ENCODE data around the gene SNCB. TPM values are rescaled to one million over a fixed set of nuclear protein-coding genes. Genes with fewer than 3 reads are reported as not detected.
A peak's percentile ranks its signal among the peaks of the same experiment; 100 is the strongest.

The SNCB gene
- total and polyA plus RNA-seq, 2 of the 8 experiments (the other 6 are each of a cell fraction or from before 2014, with no cell fraction given) = 4.2 to 5.9 TPM

DNA sequence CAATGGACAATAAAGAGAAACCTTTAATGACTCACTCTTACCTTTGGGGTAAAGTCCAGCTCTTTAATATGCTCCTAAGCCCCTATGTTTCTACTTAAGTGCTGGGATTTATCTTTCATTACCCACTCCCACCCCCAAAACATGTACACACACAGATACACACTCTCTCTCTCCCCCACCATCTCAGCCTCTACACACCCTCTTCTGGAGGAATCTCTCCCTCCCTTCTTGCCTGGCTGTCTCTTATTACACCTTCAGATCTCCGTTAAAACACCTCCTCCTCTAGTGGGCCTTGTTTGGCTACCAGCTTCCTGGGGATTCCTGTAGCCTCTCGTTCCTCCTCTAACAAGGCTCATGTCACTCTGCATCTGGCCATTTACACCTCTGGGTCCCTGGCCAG, 27.2 kb downstream of the SNCB start:
- H3K27me3 ChIP-seq (replicated peaks in 1 of 4; ENCODE audit: control insufficient read depth in 3 of 4, extremely low read depth in 1 of 4, insufficient read depth in 3 of 4, low read length in 3 of 4) = peaks cover 0 to 2% (median 0%) of the 10 kb centered on the region in 4 experiments; a peak in 2 of 7 replicates
- peaks cover 2 to 11% of the 10 kb centered on the region in 2 experiments for H4K20me1 ChIP-seq (replicated peaks in 1 of 2; ENCODE audit: control insufficient read depth in 1 of 2, insufficient read depth in 2 of 2, low read length in 2 of 2)
- H2BK20ac ChIP-seq (ENCODE audit: low read length) = no peak overlapping the region
- H3K79me1 ChIP-seq (ENCODE audit: low read depth, low read length) = no peaks in the 10 kb centered on the region
- H2BK12ac ChIP-seq (ENCODE audit: low read depth, low read length) = no peak overlapping the region
- no peak for DNase-seq (ENCODE audit: low read depth in 1 of 2, low spot score in 2 of 2)
- no peak overlapping the region for H3K23ac ChIP-seq (ENCODE audit: insufficient read length)
- H2BK120ac ChIP-seq (replicated peaks; ENCODE audit: low read depth, low read length) = no peak overlapping the region
- H3K4me1 ChIP-seq (replicated peaks in 1 of 4; ENCODE audit: control insufficient read depth in 3 of 4, insufficient read depth in 4 of 4, low read length in 3 of 4) = peaks cover 0 to 3% (median 0%) of the 10 kb centered on the region in 4 experiments; a peak in 2 of 7 replicates
- no peaks in the 10 kb centered on the region for H3K23me2 ChIP-seq (ENCODE audit: low read depth, low read length)
- no peak overlapping the region for H4K91ac ChIP-seq (replicated peaks; ENCODE audit: insufficient read length, low read length)
- no peak for FAIRE-seq
- H3K9ac ChIP-seq (replicated peaks in 1 of 4; ENCODE audit: extremely low read depth in 1 of 4, low read depth in 3 of 4, low read length in 3 of 4) = no peak overlapping the region
- H3K4me2 ChIP-seq (ENCODE audit: insufficient read depth in 1 of 2, low read depth in 2 of 2, low read length in 2 of 2) = 0 out of 4 replicates have a peak overlapping the region, but pooled peaks of 1 of the 2 experiments have one; percentile 12
- no peak overlapping the region for H2AFZ ChIP-seq (ENCODE audit: low read length)
- H3K4me3 ChIP-seq (ENCODE audit: extremely low read depth in 1 of 4, insufficient read depth in 2 of 4, low read depth in 3 of 4, low read length in 4 of 4) = no peak overlapping the region
- H4K5ac ChIP-seq (ENCODE audit: insufficient read length, low read depth, low read length) = no peak overlapping the region
- WGBS, 2 experiments (ENCODE audit: extremely low coverage in 1 of 2, insufficient coverage in 1 of 2, insufficient read length in 1 of 2, insufficient replicate concordance in 2 of 2, low coverage in 1 of 2, low lambda C conversion rate in 2 of 2, missing lambda C conversion rate in 1 of 2) = 48% methylated on average over 2 of the region's 2 CpGs; no CpG with 5 or more reads in 1 of the 2 experiments
- no peak overlapping the region for H3K56ac ChIP-seq (replicated peaks; ENCODE audit: insufficient read length, low read depth, low read length)
- no peak overlapping the region for H4K8ac ChIP-seq (ENCODE audit: extremely low read depth, insufficient read depth, low read length)
- no peak overlapping the region for H3K14ac ChIP-seq (ENCODE audit: insufficient read length)
- no peak overlapping the region for H3K18ac ChIP-seq (ENCODE audit: extremely low read depth, low read length)
- no peaks in the 10 kb centered on the region for H3K79me2 ChIP-seq (ENCODE audit: control insufficient read depth in 1 of 2, insufficient read depth in 2 of 2, low read length in 2 of 2)
- ChIA-PET CTCF (ENCODE audit: partially characterized antibody) (interaction anchor here (1.1 to 2.2 kb wide), 2 partner anchors 11 to 30 kb away, joined by 3 to 9 read pairs; no protein-coding TSS in a partner anchor), POLR2A (ENCODE audit: partially characterized antibody) (interaction anchor here (1.8 kb wide), 1 partner anchor 27 kb away, joined by 3 read pairs; the partner anchor contains the start of genes EIF4E1B and SNCB)
- H3K9me3 ChIP-seq (ENCODE audit: insufficient read depth in 2 of 2, low read depth in 1 of 2, low read length in 1 of 2) = no peaks in the 10 kb centered on the region
- no peak overlapping the region for H3K27ac ChIP-seq (ENCODE audit: low read depth, low read length)
- TF ChIP-seq CEBPB (IDR thresholded peaks at IDR 0.05; ENCODE audit: low read depth, low read length) (no peak), POU5F1 (IDR thresholded peaks at IDR 0.05; ENCODE audit: low read depth, low read length) (no peak), SRF (IDR thresholded peaks at IDR 0.05; ENCODE audit: low read depth, low read length) (no peak), GABPA (IDR thresholded peaks at IDR 0.05; ENCODE audit: borderline replicate concordance, insufficient read depth, low read length) (no peak)
- H2BK15ac ChIP-seq (ENCODE audit: low read length) = no peak overlapping the region
- H3K36me3 ChIP-seq (ENCODE audit: control insufficient read depth in 2 of 4, insufficient read depth in 4 of 4, low read length in 3 of 4) = peaks cover 0 to 4% (median 0%) of the 10 kb centered on the region in 4 experiments; a peak in 1 of 8 replicates
- H2BK5ac ChIP-seq (ENCODE audit: low read depth, low read length) = no peak overlapping the region
- no peak overlapping the region for H3K4ac ChIP-seq (replicated peaks; ENCODE audit: insufficient read length, low read depth, low read length)
- no peak overlapping the region for H2AK5ac ChIP-seq (ENCODE audit: low read depth, low read length)
